Activated CD8-positive, alpha-beta memory T cell treated with anti-CD3 and anti-CD28 coated beads, Interleukin-2, amount 50 U/mL, for 1 hour (primary cell): Measurements from ENCODE around the gene KLF13.

ENCODE experiments used
- DNase-seq: peaks from one replicate; pipeline ENCODE4 v3.0.0-alpha.2; 2020; ENCODE audit errors: extremely low read depth

KLF13 gene

GRCh38 chr15:31316135-31316795, 10.4 kb upstream of the KLF13 start:
- no peak for DNase-seq

- DNase-seq = no peak
Observed at GRCh38 chr15:31317017-31317416, 9.6 kb upstream of the KLF13 start.

- DNase-seq = no peak
Observed at GRCh38 chr15:31317421-31318327, 9.0 kb upstream of the KLF13 start.

GRCh38 chr15:31318429-31318828, 8.2 kb upstream of the KLF13 start:
- DNase-seq = no peak

- DNase-seq = no peak
Observed at GRCh38 chr15:31320022-31320421, 6.6 kb upstream of the KLF13 start.

- DNase-seq = no peak
Observed at GRCh38 chr15:31321418-31321817, 5.2 kb upstream of the KLF13 start.

GRCh38 chr15:31322504-31322903, 4.1 kb upstream of the KLF13 start:
- no peak for DNase-seq

GRCh38 chr15:31323627-31324026, 3.0 kb upstream of the KLF13 start:
- no peak for DNase-seq

- no peak for DNase-seq
Observed at GRCh38 chr15:31324186-31324585, 2.4 kb upstream of the KLF13 start.

GRCh38 chr15:31324806-31325594, 1.6 kb upstream of the KLF13 start:
- DNase-seq = no peak

- DNase-seq = no peak
Observed at GRCh38 chr15:31325595-31326155, 960 bp upstream of the KLF13 start.

- no peak for DNase-seq
Observed at GRCh38 chr15:31326875-31327668, 437 bp downstream of the KLF13 start.

- no peak for DNase-seq
Observed at GRCh38 chr15:31327669-31328427, 1.2 kb downstream of the KLF13 start.

- no peak for DNase-seq
Observed at GRCh38 chr15:31328428-31328968, 1.9 kb downstream of the KLF13 start.

- DNase-seq = no peak
Observed at GRCh38 chr15:31328969-31329639, 2.5 kb downstream of the KLF13 start.

GRCh38 chr15:31329640-31330010, 3.0 kb downstream of the KLF13 start:
- no peak for DNase-seq

GRCh38 chr15:31330111-31330785, 3.6 kb downstream of the KLF13 start:
- DNase-seq = no peak

GRCh38 chr15:31330836-31331235, 4.2 kb downstream of the KLF13 start:
- DNase-seq = no peak

- DNase-seq = no peak
Observed at GRCh38 chr15:31331389-31331788, 4.8 kb downstream of the KLF13 start.
